ENCODE data around the gene CACNG8.
"Not testable (repeated sequence)": the region's sequence is repeated elsewhere in the genome, so short reads cannot be mapped to it uniquely, and the experiment has no call there.

CACNG8 gene

DNA sequence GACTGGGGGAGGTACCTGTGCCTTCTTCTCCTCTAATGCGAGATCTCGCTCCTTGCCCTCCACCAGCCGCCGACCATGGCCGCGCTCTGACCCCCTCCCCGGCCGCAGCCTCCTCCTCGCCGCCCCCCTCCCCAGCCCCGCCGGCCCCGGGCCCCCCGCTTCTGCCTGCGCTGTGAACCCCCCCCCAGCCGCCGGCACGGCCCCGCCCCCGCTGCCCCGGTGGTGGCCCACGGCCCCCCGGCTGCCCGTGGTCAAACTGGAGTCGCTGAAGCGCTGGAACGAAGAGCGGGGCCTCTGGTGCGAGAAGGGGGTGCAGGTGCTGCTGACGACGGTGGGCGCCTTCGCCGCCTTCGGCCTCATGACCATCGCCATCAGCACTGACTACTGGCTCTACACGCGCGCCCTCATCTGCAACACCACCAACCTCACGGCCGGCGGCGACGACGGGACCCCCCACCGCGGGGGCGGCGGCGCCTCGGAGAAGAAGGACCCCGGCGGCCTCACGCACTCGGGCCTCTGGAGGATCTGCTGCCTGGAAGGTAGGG, at the start of gene CACNG8:
Gene CACNG8, plus strand, starts transcription at position 51 of the 545 bp plus-strand sequence.
- no peak for DNase-seq

DNA sequence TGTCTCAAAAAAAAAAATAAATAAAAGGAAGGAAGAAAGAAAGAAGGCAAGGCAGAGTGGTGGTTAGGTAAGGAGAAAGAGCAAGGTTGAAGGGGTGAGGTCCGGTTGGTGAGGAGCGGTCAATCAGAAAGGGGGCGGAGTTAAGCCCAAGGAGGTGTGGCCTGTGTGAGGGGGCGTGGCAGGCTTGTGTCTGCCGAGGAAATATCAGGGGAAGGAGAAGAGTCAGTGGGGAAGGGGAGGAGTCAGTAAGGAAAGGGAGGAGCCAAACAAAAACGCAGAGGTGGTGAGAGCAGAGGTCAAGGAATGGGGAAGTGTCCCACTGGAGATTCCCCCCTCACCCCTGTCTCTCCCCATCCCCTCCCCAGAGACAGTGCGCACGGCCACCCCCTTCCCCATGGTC, 47.7 kb upstream of the CACNG8 start:
- DNase-seq, result no peak

- no peak for DNase-seq
Measured at GRCh38 chr19:53916004-53916403, 46.7 kb upstream of the CACNG8 start.

- DNase-seq, result no peak
Measured at GRCh38 chr19:53917356-53917755, 45.4 kb upstream of the CACNG8 start.

DNA sequence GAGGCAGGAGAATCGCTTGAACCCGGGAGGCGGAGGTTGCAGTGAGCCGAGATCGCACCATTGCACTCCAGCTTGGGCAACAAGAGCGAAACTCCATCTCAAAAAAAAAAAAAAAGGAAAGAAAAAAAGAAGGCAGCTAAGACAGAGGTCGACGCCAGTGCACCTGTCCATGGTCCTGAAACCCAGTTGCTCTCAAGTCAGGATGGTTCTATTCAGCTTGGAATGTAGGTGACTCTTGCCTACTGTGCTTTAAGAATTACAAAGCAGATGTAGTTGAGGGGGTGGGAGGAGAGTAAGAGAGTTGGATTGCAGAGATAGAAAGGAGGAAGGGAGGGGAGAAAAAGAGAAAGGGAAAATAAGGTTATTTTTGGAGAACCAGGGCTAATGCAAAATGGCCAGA, 35.0 kb upstream of the CACNG8 start:
- no peak for DNase-seq

DNA sequence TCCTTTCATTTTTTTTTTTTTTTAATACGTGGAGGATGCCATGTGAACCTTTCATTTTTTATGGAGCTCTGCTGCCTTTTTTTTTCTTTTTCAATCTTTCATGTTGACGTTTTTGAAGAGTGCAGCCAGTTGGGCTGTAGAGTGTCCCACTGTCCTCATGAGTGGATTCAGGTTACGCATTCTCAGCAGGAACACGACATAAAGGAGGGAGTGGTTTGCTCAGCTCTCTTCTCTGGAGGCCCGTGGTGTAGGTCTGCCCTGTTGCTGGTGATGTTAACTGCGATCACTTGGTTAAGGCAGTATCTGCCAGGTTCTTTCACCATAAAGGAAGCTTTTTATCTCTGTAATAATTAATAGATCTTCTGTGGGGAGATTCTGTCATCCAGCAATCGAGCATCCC, 26.7 kb upstream of the CACNG8 start:
- no peak for DNase-seq

DNA sequence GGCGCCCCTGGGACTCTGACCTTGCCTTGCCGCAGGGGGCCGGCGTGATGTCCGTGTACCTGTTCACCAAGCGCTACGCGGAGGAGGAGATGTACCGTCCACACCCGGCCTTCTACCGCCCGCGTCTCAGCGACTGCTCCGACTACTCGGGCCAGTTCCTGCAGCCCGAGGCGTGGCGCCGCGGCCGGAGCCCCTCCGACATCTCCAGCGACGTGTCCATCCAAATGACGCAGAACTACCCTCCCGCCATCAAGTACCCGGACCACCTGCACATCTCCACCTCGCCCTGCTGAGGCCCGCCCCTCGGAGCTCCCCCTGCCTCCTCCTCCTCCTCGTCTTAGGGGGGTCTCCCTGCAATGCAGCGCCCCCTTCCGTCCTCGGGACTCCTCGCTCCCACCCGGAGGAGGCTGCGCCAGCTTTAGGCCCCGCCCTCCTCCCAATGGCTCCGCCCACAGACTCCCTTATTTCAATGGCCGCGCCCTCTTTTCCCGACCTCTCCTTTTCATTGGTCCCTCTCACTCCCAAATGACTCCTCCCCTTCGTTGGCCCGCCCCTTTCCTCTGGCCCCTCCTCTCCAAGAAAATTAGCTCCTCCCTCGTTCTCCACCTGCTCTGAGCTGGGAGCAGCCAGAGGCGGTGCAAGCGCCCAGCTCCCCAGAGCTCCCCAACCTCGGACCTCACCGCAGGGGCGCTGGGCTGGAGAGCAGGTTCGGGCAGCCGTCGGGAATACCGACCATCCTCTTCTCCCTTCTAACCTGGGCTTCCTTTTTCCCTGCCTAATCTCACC, 20.5 kb upstream of the CACNG8 start:
- DNase-seq, result no peak

- no peak for DNase-seq
Measured at GRCh38 chr19:53944416-53944815, 18.3 kb upstream of the CACNG8 start.

DNA sequence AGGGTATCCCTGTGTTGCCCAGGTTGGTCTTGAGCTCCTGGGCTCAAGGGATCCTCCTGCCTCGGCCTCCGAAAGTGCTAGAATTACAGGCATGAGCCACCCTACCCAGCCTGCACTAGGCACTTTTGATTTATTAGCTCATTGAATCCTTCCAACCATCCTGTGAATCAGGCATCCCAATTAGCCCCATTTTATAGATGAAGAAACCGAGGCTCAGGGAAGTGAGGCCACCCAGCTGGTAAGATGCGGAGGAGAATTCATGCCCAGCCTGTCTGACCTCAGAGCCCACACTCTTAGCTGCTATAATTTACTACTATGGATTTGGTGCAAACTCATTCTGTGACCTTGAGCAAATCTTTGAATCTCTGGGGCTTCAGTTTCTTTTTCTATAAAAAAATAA, 17.8 kb upstream of the CACNG8 start:
- DNase-seq, result no peak

- DNase-seq, result no peak
Measured at GRCh38 chr19:53945441-53945840, 17.3 kb upstream of the CACNG8 start.

DNA sequence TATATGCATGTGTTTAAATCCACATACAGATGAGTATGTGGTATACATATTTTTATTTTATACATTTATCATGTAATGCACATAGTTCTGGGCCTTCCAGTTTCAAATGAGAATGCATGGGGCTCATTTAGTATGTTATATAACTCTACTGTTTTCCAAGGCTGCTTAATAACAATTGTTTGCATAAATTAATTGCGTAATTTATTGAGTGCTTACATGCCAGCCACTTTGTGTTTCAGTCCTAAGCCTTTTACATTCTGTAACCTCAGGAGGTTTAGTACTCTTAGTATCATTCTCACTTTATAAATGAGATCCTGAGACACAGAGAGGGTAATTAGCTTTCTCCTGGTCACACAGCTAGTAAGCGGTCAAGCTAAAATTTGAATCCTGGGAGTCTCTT, 16.7 kb upstream of the CACNG8 start:
- DNase-seq, result no peak

DNA sequence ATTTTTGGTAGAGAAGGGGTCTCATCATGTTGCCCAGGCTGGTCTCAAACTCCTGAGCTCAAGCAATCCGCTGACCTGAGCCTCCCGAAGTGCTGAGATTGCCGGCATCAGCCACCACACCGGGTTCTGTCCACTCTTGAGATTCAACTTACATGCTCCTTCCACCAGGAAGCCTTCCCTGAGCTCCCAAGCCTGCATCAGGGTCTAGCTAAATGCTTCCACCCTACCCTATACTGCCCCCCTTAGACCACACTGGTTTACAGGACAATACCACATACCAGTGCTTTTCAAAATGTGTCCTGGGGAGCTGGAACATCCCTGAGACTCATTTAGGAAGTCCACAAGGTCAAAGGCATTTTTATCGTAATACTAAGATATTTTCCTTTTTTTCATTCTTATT, 15.1 kb upstream of the CACNG8 start:
- DNase-seq, result no peak

DNA sequence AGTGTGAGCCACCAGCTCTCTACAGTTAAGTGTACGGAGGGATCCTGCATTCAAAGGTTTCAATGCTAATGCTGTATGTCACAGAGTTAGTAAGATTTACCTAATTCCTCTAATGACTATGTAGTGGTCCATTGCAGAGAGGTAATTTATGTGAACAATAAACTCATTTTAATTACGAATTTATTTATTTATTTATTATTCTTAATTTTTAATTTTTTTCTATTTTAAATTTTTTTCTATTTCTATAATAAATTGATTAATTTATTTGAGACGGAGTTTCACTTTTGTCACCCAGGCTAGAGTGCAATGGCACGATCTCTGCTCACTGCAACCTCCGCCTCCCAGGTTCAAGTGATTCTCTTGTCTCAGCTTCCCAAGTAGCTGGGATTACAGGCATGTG, 14.1 kb upstream of the CACNG8 start:
- not testable (repeated sequence) for DNase-seq

GRCh38 chr19:53951436-53951835, 11.3 kb upstream of the CACNG8 start:
- no peak for DNase-seq

- no peak for DNase-seq
Measured at GRCh38 chr19:53951947-53952346, 10.8 kb upstream of the CACNG8 start.

GRCh38 chr19:53953383-53953782, 9.4 kb upstream of the CACNG8 start:
- DNase-seq, result no peak

DNA sequence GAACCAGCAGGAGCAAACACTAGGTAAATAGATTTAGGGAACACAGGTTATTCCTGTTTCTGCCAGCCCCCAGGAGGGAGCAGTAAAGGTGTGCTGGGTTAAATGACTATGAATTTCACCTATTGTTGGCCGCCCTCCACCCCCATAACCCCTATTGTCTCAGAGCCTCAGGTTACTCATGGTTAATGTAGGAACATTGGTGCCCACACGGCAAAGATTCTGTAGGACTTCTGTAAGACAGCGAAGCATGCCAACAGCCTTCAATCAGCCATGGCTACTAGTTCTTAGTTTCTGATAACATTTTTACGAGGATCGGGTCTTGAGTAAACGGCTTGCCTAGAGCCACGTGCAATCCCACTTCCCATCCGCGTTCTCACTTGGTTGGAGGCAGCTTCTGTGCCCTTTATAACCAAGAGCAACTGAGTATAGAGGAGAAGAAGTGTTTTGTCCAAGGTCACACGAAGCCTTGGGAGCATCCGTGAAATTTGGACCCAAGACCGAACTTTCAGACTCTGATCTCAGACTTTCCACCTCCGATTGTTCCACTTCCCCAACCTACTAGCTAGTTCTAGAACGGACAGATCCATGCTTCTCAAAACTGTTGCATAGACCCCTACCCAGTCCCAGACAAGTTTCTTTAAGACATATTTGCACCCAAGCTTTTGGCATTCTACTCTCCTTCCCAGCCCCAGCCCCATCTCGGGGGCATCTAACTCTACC, 5.1 kb upstream of the CACNG8 start:
- DNase-seq, result no peak

DNA sequence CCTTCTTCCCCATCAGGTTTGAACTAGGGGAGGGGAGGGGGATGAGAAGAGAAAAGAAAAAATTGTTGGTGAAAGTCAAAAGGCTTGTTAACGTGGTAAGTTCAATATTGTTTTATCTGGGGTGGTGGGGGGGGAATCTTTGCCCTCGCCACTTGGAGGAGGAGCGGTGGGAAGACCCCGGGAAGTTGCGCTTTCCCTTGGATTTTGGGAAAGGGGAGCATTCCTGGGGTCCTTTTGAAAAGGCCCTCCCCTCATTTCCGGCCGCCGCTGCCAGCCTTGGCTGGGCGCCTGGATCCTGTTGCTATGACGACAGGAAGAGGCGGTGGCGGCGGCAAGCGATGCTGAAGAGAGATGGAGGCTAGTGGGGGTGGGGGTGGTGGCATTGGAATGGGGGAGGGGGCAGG, 4.6 kb upstream of the CACNG8 start:
- no peak for DNase-seq

DNA sequence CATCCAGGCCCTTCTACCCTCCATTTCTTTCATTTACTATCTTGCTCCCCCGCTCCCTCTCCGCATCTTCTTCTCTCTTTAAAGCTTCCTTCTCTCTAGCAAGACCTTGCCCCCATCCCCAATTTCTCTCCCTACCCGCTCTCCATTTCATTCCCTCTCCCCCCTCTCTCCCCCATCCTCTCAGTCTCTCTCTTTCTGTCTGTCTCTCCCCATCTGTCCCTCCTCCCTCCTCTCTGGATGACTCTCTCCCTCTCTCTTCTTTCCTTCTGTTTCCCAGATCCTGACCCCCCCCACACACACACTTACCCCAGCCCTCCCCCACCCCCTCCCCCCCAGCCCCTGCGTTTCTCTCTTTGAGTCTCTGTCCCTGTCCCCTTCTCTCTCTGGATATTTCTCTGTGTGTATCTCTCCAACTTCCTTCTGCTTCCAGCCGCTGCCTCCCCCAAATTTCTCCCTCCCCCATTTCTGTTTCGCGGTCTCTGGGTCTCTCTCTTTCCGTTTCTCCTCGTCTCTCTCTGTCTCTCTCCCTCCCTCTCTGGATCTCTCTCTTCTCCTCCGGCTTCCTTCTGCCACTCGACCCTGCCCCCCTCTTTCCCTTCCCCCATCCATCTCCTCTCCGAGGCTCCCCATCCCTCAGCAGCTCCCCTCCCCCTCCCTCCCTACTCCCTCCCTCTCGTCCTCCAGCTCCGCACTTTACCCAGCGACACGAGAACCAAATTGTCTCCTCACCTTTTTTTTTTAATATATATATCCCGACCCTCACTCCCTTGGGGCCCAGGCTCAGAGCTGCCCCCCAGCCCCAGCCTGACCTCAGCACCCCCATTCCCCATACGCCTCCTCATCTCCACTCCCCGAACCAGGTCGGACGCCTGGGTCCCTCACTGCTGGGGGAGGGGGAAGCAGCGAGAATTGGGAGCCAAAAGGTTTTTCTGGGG, 3.6 kb upstream of the CACNG8 start:
- DNase-seq, result no peak

DNA sequence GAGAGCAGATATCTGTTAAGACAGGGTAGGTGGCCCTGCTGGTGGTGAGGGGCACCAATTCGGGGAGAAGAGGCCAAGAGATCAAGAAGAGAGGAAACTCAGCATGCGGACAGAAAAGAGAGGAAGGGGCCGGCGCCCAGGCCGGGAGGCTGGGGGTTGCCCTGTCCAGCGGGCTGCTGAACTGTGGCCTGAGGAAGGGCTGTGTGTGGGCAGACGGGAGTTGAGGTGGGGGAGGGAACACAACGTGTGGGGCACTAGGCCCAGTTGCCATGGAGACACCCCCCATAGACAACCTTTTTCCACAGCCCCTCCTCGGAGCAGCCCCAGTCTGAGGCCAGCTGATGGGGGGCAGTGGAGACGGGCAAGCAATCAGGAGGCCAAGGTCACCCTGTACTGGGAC, 2.5 kb upstream of the CACNG8 start:
- DNase-seq, result no peak

- no peak for DNase-seq
Measured at GRCh38 chr19:53960886-53961285, 1.9 kb upstream of the CACNG8 start.

DNA sequence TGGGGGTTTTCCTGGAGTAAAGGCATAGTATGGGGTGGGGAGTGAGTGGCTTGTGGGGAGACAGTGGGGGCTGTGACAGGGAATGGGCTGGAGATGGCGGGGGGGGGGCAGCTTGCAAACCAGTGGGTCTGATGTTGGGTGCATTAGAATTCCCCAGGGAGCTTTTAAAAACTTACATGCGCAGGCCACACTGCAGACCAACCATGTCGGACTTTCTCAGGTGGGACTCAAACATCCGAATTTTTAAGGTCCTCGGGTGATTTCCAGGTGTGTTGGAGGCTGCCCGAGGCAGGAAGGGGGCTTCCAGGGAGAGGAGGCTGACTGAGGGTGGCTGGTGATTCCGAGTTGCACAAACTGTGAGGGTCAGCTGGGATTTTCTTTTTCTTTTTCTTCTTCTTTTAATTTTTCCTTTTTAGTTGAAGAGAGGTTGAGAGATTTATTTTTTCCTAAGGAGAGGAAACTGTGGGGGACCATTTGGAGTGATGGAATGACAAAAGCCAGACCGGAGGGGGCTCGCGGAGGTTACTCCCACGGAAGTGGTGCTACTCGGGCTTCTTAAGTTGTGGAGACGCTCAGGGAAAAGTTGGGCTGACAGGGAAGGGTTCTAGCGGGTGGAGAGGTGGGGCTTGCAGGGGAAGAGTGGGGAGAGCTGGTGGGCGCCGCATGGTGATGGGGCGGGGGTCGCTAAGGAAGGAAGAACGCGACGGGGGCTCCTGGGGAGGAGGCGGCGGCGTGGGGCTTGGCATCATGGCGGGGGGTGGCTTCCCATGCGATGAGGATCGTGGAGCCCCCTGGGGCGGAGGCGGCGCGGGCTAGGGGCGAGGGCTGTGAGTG, 997 bp upstream of the CACNG8 start:
- no peak for DNase-seq

Measured in hippocampal formation (tissue), 2 donors.